Measurements from ENCODE around the gene TASP1. TPM values are rescaled to one million over a fixed set of nuclear protein-coding genes. Genes with fewer than 3 reads are reported as not detected.

Gene TASP1, protein sequence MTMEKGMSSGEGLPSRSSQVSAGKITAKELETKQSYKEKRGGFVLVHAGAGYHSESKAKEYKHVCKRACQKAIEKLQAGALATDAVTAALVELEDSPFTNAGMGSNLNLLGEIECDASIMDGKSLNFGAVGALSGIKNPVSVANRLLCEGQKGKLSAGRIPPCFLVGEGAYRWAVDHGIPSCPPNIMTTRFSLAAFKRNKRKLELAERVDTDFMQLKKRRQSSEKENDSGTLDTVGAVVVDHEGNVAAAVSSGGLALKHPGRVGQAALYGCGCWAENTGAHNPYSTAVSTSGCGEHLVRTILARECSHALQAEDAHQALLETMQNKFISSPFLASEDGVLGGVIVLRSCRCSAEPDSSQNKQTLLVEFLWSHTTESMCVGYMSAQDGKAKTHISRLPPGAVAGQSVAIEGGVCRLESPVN
- 10 to 100 TPM; 15.2 to 21.3 (median 17.8) TPM for total RNA-seq

DNA sequence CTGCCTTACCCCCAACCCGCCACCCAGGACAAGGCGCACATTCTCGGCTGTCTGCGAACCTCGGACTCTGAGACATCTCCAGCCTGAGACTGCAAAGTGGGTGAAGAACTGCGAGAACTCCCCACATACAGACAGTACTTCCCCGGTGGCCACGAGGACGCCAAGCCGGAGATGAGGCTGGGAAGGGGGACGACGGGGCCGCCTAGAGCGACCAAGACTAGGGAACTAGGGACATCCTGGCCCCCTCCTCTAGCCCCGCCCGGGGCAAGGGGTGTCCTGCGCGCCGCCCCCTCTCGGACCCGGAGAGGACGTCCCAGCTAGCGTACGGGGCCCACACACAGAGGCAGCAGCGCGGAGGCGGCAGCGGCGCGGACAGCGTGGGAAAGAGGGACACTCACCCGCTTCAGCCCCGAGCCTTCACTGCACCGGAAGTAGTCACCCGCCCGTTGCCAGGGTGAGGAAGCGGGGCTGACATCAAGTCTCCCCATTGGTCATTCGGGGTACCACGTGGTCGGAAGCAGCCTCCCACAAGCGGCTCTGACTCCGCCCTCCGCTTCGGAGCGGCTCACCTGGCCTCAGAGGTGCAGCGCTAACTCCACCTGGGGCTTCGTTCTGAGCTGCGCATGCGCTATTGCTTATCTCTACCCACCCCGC lies at the start of gene TASP1:
Gene TASP1, minus strand, starts transcription at position 437 of the 654 bp plus-strand sequence. CDS start 8,854 bp downstream, outside the sequence.
- Histone ChIP-seq H3K27me3 (no peaks in the 10 kb centered on the region), H3K4me3 (peak within 1 kb of the TSS; percentile 82 to 96), H3K4me1 (peaks cover 0 to 11% (median 7%) of the 10 kb centered on the region in 3 donors), H3K27ac (peak within 1 kb of the TSS; percentile 63 to 86 (median 84)), H3K9me3 (no peaks in the 10 kb centered on the region), H3K36me3 (no peaks in the 10 kb centered on the region)
- ATAC-seq: peak; percentile 100
- 0% methylated on average over 1 of the region's 50 CpGs; no CpG with 5 or more reads in 1 of the 2 donors for WGBS, 2 donors (ENCODE audit: low coverage in 1 of 2)
- TF ChIP-seq POLR2AphosphoS5 (IDR thresholded peaks at IDR 0.05) (peak; percentile 75), POLR2A (IDR thresholded peaks at IDR 0.05) (peak; percentile 52 to 58), EP300 (IDR thresholded peaks at IDR 0.05) (no peak)
- TF ChIP-seq, protein P1, sequence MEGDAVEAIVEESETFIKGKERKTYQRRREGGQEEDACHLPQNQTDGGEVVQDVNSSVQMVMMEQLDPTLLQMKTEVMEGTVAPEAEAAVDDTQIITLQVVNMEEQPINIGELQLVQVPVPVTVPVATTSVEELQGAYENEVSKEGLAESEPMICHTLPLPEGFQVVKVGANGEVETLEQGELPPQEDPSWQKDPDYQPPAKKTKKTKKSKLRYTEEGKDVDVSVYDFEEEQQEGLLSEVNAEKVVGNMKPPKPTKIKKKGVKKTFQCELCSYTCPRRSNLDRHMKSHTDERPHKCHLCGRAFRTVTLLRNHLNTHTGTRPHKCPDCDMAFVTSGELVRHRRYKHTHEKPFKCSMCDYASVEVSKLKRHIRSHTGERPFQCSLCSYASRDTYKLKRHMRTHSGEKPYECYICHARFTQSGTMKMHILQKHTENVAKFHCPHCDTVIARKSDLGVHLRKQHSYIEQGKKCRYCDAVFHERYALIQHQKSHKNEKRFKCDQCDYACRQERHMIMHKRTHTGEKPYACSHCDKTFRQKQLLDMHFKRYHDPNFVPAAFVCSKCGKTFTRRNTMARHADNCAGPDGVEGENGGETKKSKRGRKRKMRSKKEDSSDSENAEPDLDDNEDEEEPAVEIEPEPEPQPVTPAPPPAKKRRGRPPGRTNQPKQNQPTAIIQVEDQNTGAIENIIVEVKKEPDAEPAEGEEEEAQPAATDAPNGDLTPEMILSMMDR (IDR thresholded peaks at IDR 0.05): peak in 1 of 4 experiments; percentile 13

DNA sequence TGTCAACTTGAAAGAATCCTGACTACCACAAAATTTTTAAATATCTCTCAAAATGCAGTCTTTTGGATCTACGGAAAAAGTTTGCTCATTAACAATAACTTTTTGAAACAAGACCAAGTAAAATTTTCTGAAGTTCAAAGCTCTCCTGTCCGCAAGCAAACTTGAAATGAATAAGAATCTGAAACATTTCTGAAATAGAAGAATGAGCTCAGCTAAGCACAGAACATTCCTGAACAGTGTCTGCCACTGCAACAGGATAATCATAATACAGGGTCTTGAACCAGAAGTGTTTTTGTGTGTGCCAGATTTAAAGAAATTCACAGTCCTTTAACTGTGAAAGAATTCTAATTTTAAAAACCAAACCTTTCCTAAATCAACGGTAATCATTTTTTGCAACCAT lies 49.1 kb upstream of the TASP1 start:
- Histone ChIP-seq H3K36me3 (no peaks in the 10 kb centered on the region), H3K4me3 (no peak overlapping the region), H3K27me3 (no peaks in the 10 kb centered on the region), H3K27ac (peak overlapping the region in 1 of 4 donors; percentile 50), H3K9me3 (no peaks in the 10 kb centered on the region), H3K4me1 (peaks cover 0 to 9% (median 0%) of the 10 kb centered on the region in 3 donors)
- TF ChIP-seq, protein P1 (IDR thresholded peaks at IDR 0.05): no peak
- TF ChIP-seq POLR2AphosphoS5 (IDR thresholded peaks at IDR 0.05): no peak
- no peak for TF ChIP-seq EP300 (IDR thresholded peaks at IDR 0.05)
- TF ChIP-seq POLR2A (IDR thresholded peaks at IDR 0.05): no peak
- ATAC-seq: no peak
- WGBS, 2 donors (ENCODE audit: low coverage in 1 of 2): 42 to 50% methylated on average over 3 of the region's 3 CpGs

DNA sequence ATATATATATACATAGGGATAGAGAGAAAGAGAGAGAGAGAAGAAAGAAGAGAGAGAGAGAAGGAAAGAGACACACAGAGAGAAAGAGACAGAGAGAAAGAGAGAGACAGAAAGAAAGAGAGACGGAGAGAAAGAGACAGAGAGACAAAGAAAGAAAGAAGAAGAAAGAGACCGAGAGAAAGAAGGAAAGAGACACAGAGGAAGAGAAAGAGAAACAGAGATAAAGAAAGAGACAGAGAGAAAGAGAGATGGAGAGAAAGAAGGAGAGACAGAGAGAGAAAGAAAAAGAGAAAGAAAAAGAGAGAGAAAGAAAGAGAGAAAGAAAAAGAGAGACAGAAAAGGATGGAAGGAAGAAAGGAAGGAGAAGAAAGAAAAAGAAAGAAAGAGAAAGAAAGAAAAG lies 46.9 kb upstream of the TASP1 start:
- no peak overlapping the region for H3K27ac ChIP-seq
- H3K27me3 ChIP-seq: no peaks in the 10 kb centered on the region
- H3K36me3 ChIP-seq: no peaks in the 10 kb centered on the region
- no peak for ATAC-seq
- TF ChIP-seq POLR2AphosphoS5 (IDR thresholded peaks at IDR 0.05) (no peak), POLR2A (IDR thresholded peaks at IDR 0.05) (no peak), EP300 (IDR thresholded peaks at IDR 0.05) (no peak)
- TF ChIP-seq, protein P1 (IDR thresholded peaks at IDR 0.05): no peak
- no peaks in the 10 kb centered on the region for H3K9me3 ChIP-seq
- peaks cover 0 to 3% (median 0%) of the 10 kb centered on the region in 3 donors for H3K4me1 ChIP-seq
- WGBS, 2 donors (ENCODE audit: low coverage in 1 of 2): 93 to 100% methylated on average over 1 to 2 of the region's 2 CpGs
- H3K4me3 ChIP-seq: no peak overlapping the region

DNA sequence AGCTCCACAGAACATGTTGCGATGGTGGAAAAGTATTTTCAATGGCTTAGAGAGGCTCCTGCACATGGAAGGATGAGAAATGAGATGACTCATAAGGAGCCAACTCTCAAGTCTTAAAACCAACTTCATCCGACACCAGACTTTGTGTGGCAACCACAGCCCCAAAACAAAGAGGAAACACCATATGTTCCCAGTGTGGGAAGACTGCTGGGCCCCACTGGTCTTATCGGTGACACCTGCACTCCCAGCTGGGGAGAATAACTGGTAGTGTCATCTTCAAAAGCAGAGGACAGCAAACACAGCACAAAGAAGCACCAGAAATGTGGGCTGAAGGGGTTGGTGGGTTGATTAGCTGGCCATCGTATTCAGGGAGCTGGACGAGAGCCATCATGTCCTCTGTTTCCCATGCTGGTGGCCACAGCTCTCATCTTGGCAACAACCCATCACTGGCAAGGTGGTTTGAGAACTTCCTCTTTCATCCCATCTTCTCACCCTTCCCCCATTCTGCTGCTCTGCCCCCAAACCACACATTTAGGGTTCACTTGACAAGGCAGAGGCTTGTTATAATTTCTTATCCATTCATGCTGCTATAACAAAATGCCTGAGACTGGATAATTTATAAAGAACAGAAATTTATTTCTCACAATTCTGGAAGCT lies 46.0 kb upstream of the TASP1 start:
- TF ChIP-seq, protein P1 (IDR thresholded peaks at IDR 0.05): no peak
- TF ChIP-seq EP300 (IDR thresholded peaks at IDR 0.05): no peak
- Histone ChIP-seq H3K27me3 (no peaks in the 10 kb centered on the region), H3K27ac (no peak overlapping the region), H3K9me3 (no peaks in the 10 kb centered on the region), H3K4me1 (no peaks in the 10 kb centered on the region), H3K36me3 (no peaks in the 10 kb centered on the region), H3K4me3 (no peak overlapping the region)
- 75 to 84% methylated on average over 4 to 5 of the region's 5 CpGs for WGBS, 2 donors (ENCODE audit: low coverage in 1 of 2)
- ATAC-seq: no peak
